ENCODE results near the gene KL. TPM values are rescaled to one million over a fixed set of nuclear protein-coding genes. Genes with fewer than 3 reads are reported as not detected.
A peak's percentile ranks its signal among the peaks of the same experiment; 100 is the strongest.

Gene KL
- 2.5 TPM for total RNA-seq

DNA sequence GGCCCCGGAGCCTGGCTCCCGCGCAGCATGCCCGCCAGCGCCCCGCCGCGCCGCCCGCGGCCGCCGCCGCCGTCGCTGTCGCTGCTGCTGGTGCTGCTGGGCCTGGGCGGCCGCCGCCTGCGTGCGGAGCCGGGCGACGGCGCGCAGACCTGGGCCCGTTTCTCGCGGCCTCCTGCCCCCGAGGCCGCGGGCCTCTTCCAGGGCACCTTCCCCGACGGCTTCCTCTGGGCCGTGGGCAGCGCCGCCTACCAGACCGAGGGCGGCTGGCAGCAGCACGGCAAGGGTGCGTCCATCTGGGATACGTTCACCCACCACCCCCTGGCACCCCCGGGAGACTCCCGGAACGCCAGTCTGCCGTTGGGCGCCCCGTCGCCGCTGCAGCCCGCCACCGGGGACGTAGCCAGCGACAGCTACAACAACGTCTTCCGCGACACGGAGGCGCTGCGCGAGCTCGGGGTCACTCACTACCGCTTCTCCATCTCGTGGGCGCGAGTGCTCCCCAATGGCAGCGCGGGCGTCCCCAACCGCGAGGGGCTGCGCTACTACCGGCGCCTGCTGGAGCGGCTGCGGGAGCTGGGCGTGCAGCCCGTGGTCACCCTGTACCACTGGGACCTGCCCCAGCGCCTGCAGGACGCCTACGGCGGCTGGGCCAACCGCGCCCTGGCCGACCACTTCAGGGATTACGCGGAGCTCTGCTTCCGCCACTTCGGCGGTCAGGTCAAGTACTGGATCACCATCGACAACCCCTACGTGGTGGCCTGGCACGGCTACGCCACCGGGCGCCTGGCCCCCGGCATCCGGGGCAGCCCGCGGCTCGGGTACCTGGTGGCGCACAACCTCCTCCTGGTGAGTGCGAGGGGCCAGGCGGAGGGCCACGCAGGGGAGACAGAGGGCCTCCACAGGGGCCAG, at the start of gene KL:
TSS of gene KL (plus strand) at position 10 of the 909 bp plus-strand sequence. CDS start at position 28, 18 bp downstream.
- DNase-seq, result no peak

GRCh38 chr13:32967584-32968182, 48.5 kb upstream of the KL start:
- DNase-seq, result no peak

DNA sequence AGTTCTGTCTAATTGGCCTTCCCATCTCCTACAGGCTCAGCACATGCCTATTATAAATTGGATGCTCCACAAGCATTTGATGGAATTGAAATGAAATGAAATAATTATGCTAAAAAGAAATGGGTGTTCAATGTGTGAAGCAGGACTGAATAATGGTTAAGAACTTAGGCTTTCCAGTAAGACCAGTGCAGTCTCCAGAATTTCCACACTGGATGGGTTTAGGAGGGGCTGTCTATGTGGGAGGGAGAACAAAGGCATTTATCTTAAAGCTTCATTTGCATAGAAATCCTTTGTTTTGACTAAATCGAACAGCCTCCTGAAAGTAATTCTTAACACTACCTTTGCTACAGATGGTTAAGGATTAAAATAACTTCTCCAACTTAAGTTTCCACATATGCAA, 47.9 kb upstream of the KL start:
- no peak for DNase-seq

DNA sequence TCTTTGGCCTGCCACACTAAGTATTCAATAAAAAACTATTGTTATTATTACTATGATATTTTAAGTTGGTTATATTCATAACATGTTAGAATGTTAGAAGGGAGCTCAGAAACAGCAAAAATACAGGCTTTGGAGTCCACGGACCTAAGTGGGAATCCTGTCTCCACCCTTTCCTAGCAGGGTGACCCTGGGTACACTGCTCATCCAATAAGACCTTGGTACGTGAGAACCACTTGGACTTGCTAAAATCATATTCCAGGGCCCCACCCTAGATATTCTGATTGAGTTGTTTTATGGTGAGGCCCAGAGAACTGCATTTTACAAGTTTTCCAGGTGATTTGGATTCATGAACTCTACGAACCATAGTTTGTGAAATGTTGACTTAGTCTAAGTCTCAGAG, 47.4 kb upstream of the KL start:
- no peak for DNase-seq

DNA sequence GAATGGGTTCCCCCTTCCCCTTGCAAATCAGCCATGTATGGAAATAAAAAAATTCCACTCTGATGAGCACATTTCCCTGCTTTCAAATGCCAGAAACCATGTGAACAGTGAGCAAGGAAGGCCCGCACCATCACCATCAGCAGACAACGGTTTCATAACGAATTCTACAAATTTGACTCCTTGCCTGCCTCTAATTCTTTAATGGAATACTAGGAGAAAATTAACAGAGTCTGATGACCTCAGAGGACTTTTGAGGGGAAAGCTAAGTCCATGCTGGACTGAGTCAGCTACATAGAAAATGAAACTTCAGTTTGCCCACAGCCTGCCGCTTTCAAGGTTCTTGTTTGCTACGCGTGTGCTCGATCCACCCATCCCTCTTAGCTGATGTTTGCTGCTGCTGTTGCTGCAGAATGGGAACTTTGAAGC, 46.7 kb upstream of the KL start:
- DNase-seq, result peak; percentile 56

DNA sequence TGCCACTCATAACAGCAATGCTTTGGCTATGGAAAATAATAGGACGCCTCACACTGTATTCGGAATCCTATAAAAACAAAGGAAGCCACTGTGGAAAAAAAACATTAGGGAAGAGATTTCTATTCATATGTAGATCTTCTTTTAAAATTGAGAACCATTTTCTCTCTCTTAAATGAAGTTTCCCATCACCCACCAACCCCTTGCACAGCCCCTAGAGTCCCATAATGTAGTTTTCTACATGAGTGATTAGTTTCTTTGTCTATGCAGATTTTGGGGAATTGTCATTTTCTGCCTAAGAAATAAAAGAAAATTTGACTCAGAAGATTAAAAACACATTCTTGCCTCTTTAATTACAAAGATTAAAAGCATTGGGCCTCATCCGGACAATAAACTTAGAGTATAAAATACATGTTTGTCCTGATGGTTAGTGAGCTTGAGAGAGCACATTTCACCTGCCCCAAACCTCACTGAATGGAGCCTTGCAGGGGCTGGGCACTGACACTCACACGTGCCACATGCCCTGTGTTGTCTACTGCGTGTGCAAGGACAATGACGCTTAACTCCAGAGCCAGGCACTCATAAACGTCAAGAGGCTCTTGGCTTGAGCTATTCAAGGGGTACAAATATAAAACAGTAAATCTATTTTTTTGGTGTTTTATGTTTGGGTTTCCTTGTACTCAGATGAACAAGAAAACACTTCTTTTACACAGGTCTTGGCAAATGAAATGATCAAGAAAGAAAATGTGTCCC, 40.0 kb upstream of the KL start:
- DNase-seq, result no peak

- DNase-seq, result no peak
Measured at GRCh38 chr13:32976912-32977311, 39.3 kb upstream of the KL start.

DNA sequence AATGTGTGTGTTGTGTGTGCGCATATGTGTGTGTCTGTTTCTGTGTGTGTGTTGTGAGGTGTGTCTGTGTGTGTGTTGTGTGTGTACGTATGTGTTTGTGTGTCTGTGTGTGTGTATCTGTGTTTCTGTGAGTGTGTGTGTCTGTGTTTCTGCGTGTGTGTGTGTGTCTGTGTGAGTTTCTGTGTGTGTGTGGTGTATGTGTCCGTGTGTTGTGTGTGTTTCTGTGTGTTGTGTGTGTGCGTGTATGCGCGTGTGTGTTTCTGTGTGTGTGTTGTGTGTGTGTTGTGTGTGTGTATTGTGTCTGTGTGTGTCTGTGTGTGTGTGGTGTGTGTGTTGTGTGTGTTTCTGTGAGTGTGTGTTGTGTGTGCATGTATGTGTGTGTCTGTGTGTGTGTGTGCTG, 38.9 kb upstream of the KL start:
- DNase-seq, result no peak

DNA sequence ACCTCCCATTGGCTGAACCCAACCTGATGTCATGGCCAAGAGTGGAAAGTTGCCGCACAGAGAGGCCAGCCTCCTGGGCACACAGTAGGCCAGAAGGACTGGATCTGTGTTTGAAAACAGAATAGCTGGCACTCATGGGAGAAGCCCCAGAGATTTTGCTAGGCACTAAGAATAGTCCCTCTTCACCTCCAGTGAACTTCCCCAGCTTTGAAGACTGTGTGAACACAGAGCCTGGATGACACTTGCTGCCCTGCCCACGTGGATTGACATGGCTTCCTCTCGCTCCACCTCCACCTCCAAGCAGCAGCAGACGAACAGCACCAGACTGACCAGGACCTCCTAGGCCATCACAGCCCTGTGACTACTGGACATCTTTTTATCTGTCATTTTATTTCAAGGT, 37.9 kb upstream of the KL start:
- DNase-seq, result no peak

DNA sequence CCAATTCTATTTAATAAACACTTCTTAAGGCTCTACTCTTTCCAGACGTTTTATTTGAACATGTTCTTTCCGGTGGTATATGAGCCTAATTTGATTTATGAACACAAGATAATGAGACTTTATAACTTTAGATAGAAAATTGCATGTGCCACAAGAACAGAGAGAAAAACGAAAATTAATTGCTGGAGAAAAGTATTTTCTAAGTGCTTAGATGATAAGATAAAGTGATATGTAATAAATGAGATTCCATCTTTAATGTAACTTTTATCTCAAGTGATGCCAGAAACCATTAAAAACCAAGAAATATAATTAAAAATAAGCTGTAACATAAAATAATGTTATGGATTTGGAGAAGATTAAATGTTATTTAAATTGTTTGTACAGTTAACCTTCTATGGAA, 33.2 kb upstream of the KL start:
- DNase-seq, result no peak

DNA sequence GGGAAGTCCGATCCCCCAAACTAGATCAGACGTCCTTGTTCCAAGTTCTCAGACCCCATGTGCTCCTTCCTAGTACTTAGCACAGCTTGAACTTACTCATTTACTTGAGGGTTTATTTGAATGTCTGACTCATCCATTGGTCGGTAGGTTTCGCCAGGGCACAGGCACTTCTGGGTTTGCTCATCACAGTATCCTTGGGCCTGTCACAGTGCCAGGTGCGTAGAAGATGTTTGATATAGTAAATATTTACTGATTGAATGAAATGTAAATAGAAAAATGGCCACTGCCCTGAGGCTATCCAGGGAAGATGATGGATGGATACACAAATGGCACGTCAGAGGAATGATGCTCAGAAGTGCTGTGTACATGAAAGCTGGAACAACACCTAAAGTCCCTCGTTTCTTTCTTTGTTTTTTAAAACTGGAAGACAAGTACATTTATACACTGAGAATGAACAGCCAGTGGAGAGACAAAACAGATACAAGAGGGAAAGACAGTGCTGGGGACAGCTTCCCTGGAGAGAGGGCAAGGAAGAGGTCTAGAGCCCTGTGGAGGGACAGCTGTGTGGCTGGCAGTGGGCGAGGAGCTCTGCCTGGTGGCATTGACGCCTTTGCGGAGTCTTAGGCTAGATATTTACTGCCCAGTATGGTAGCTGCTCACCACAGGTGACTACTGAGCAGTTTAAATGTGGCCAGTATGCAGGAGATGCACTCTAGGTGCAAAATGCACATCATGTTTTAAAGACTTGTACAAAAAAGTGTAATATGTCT, 31.2 kb upstream of the KL start:
- DNase-seq, result no peak

- no peak for DNase-seq
Measured at GRCh38 chr13:32986552-32986951, 29.7 kb upstream of the KL start.

GRCh38 chr13:32987462-32987861, 28.8 kb upstream of the KL start:
- DNase-seq, result no peak

DNA sequence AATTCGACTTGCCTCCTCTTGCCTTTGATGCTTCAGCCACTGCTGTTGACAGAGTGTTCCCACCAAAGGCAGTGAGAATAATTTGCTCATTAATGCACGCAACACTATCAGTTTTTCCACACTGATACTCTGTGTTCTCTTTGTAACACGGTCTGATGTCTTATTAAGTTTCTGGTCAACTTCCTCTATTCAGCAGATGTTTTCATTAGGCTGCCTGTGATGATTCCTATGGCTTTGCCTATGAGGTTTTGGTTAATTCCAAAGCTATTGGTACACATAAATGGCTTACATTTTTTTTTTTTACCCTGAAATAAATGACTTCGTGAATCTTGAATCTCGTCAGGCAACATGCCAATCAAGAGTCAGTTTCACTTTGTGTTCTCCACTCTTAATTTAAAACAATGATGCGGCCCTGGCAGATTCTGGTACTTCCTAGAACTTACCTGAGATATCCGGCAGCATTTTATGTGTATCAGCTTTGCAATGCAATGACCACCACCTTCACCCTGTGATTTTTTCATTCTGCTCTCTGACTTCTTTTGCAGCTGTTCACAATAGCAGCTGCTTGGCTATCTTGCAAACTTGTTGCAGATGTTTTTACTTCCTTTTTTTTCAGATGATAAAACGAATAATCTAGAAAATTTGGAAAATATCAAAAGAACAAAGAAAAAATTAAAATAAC, 27.5 kb upstream of the KL start:
- no peak for DNase-seq

DNA sequence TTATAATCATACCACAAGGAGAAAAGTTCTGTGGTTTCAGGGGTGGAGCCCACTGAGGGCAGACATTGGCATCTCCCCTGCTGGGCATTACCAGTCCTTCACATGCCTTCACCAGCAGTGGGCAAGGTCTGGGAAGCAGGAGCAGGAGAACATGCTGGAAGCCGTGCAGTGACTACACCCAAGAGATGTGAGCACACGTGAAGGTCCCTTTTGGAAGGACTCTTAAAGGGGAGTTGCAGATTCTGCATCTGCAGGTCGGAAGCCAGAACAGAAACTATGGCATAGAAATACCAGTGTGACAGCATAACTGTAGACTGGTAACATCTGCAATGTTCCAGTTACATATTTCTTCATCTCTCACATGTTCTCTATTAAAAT, 26.9 kb upstream of the KL start:
- no peak for DNase-seq

DNA sequence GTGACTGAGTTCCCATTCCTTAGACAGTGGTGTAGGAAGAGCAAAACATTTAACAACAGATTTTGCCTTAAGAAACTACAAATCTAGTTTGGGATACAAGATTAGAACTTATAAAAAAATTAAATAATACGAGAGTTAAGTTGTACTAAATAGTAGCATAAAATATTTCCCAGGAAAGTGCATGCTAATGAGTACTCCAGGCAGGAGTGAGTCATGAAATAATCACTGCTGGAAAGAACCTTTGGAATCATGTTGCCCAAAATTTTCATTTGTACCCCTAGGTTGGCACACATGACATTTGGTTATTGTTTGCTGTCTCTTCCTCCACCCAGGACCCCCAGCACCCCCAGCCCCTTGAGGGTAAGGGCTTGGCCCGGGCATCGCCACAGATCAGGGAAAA, 26.3 kb upstream of the KL start:
- DNase-seq, result no peak

DNA sequence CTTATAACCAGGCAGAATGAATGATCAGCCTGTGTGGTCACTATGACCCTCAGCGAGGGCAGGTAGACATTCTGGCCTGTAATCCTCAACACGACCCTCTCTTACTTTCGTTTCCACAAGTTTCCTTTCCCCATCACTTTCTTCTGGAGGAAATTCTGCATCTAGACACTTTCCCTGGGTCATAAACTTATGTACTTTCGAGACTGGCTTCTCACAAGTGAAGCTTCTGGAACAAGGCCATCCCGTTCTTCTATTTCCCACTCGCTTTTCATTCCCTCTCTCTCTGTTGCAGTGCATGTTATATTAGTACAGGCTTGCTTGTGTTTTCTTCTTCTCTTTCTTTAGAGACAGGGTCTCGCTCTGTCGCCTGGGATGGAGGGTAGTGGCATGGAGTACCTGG, 23.1 kb upstream of the KL start:
- no peak for DNase-seq

DNA sequence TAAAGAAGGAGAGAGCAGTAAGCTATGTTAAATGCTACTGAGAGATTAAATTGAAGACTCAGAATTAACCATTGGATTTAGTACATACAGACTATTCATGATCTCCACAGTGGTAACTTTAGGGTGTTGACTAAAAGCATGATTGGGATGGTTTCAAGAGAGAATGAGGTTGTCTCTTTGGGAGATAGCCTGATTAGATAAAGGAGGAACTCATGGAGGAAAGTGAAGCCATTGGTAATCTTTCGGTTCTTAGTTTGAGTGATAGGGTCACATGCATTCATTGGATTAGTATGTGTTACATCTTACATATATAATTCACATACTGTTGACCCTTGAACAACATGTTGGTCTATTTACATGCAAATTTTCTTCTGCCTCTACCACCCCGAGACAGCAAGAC, 18.8 kb upstream of the KL start:
- no peak for DNase-seq

DNA sequence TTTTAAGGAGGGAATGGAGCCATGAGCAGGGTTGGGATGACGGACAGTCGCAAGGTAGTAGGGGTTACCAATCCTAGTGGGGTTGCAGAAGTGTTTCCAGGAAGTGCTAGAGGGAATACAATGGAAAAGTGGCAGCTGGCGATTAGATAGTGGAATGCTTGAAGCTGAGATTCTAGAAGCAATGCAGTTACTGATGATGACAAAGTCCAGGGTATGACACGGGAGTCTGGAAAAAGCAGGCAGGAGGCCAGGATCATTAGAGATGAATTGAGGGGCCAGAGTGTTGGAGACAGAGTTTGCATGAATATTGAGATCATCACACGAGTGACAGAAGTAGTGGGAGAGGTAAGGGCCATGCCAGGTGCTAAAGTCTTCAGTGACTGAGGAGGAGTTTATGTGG, 17.3 kb upstream of the KL start:
- DNase-seq, result no peak

DNA sequence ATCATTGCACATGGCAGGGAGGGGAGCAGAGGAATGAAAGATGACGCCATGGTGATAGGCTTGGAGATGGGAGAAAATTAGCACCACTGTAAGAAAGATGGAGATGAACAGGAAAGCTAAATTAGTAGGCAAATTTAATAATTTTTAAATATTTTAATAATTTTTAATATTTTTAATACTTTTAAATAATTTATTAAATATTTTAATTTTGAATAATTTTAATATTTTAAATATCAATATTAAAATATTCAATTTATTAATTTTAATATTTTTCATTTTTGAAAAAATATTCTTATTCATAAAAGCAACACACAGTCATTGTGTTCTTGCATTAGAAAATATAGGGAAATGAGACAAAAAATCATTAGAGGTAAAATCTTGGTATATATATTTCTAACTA, 15.9 kb upstream of the KL start:
- no peak for DNase-seq

GRCh38 chr13:33003458-33004019, 12.7 kb upstream of the KL start:
- no peak for DNase-seq

GRCh38 chr13:33004511-33004910, 11.7 kb upstream of the KL start:
- peak; percentile 77 for DNase-seq
